ENCODE results near the gene AQP6.
"Not testable (repeated sequence)": the region's sequence is repeated elsewhere in the genome, so short reads cannot be mapped to it uniquely, and the experiment has no call there.

The AQP6 gene

GRCh38 chr12:49989400-49989799, 16.7 kb downstream of the AQP6 start:
- FAIRE-seq; DNase-seq (ENCODE audit: low spot score): not testable (repeated sequence)

GRCh38 chr12:49990273-49990672, 17.5 kb downstream of the AQP6 start:
- no peak for FAIRE-seq
- DNase-seq (ENCODE audit: low spot score) = no peak

- FAIRE-seq = no peak
Measured at GRCh38 chr12:49998453-49998852, 25.7 kb downstream of the AQP6 start.

GRCh38 chr12:50003595-50003994, 30.8 kb downstream of the AQP6 start:
- DNase-seq (ENCODE audit: low spot score) (no peak), FAIRE-seq (no peak)

More at GRCh38 chr12:49998453-49998852, 25.7 kb downstream of the AQP6 start:
- DNase-seq (ENCODE audit: low spot score) = no peak

GRCh38 chr12:50004696-50005095, 31.9 kb downstream of the AQP6 start:
- DNase-seq (ENCODE audit: low spot score) (no peak), FAIRE-seq (no peak)

- FAIRE-seq (no peak), DNase-seq (ENCODE audit: low spot score) (no peak)
Measured at GRCh38 chr12:50005175-50005574, 32.4 kb downstream of the AQP6 start.

- FAIRE-seq (no peak), DNase-seq (ENCODE audit: low spot score) (no peak)
Measured at GRCh38 chr12:50006280-50006679, 33.5 kb downstream of the AQP6 start.

- no peak for FAIRE-seq
- no peak for DNase-seq (ENCODE audit: low spot score)
Measured at GRCh38 chr12:50006754-50007442, 34.2 kb downstream of the AQP6 start.

- DNase-seq (ENCODE audit: low spot score) = no peak
- FAIRE-seq = no peak
Measured at GRCh38 chr12:50013361-50014147, 40.8 kb downstream of the AQP6 start.

- DNase-seq (ENCODE audit: low spot score) (no peak), FAIRE-seq (no peak)
Measured at GRCh38 chr12:50014342-50014741, 41.6 kb downstream of the AQP6 start.

- DNase-seq (ENCODE audit: low spot score) (no peak), FAIRE-seq (no peak)
Measured at GRCh38 chr12:50016501-50017475, 44.0 kb downstream of the AQP6 start.

GRCh38 chr12:50017641-50018040, 44.9 kb downstream of the AQP6 start:
- DNase-seq (ENCODE audit: low spot score) (no peak), FAIRE-seq (no peak)

GRCh38 chr12:50018154-50018553, 45.4 kb downstream of the AQP6 start:
- FAIRE-seq (no peak), DNase-seq (ENCODE audit: low spot score) (no peak)

- FAIRE-seq (no peak), DNase-seq (ENCODE audit: low spot score) (no peak)
Measured at GRCh38 chr12:50018968-50019367, 46.2 kb downstream of the AQP6 start.

- DNase-seq (ENCODE audit: low spot score) = no peak
- no peak for FAIRE-seq
Measured at GRCh38 chr12:50019524-50019923, 46.8 kb downstream of the AQP6 start.

- no peak for DNase-seq (ENCODE audit: low spot score)
- FAIRE-seq = no peak
Measured at GRCh38 chr12:50021031-50021430, 48.3 kb downstream of the AQP6 start.

GRCh38 chr12:50022903-50023302, 50.2 kb downstream of the AQP6 start:
- FAIRE-seq (no peak), DNase-seq (ENCODE audit: low spot score) (no peak)

- DNase-seq (ENCODE audit: low spot score) = no peak
- no peak for FAIRE-seq
Measured at GRCh38 chr12:50024227-50024626, 51.5 kb downstream of the AQP6 start.

GRCh38 chr12:50024805-50025186, 52.0 kb downstream of the AQP6 start:
- no peak for DNase-seq (ENCODE audit: low spot score)
- FAIRE-seq = no peak

GRCh38 chr12:50025187-50026059, 52.7 kb downstream of the AQP6 start, which contains the start of gene RACGAP1:
Gene RACGAP1, minus strand, starts transcription at chr12:50025494. Its CDS starts 8,779 bp downstream, at chr12:50016715.
- DNase-seq (ENCODE audit: low spot score) = peak; percentile 98
- FAIRE-seq = peak; percentile 72

- no peak for DNase-seq (ENCODE audit: low spot score)
- FAIRE-seq = no peak
Measured at GRCh38 chr12:50026691-50027090, 53.9 kb downstream of the AQP6 start.
